ENCODE results near the gene SCGN. TPM values are rescaled to one million over a fixed set of nuclear protein-coding genes. Genes with fewer than 3 reads are reported as not detected.

Gene SCGN
- polyA plus RNA-seq, 2 of the 4 experiments (the other 2 are of a cell fraction): 0.13 to 0.17 TPM

DNA sequence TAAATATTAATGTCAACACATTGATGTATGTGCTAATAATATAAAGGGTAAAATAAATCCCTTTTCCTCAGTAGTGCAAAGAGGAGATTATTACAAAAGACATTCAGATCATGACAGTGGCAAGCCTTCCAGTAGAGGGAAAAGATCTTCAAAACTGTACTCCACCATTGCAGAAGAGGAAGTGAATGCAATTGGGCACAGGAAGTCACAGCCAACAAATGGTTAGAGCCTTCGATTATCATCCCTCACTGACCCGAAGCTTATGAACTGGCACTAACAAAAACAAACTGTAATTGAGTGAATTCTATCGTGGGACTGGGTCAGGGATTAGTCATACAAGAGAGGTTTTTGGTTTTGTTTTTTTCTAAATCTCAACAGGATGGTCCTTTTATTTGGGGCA, 39.3 kb upstream of the SCGN start:
- ATAC-seq: no peak
- POLR2A ChIA-PET: no interaction called here

DNA sequence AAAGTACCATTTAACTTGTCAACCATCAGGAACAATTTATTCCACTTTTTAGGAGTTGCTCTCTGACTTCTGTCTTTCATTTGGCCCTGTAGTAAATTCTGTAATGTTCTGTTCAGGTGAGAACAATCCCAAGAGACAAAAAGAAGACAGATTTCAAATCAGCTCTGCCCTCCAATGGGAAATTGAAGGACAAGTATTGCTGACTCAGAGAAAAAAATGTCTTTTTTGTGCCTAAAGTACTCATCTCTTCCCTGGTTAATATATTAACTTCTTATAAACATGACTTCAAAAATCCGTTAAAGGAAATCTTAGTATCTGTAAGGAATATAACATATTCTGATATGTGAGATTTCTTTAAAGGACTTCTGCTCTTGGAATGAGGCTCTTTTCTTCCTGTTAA, 38.6 kb upstream of the SCGN start:
- Histone ChIP-seq H3K4me3 (no peak overlapping the region), H3K4me2 (no peak overlapping the region), H3K27ac (no peak overlapping the region), H3K4me1 (no peaks in the 10 kb centered on the region), H3K9me3 (no peaks in the 10 kb centered on the region)
- DNase-seq (ENCODE audit: low read depth in 1 of 2, low spot score in 1 of 2) (no peak), ATAC-seq (no peak), FAIRE-seq (no peak)
- WGBS (ENCODE audit: missing lambda C conversion rate): 88% methylated on average over 1 of the region's 1 CpG
- POLR2A ChIA-PET: no interaction called here
- TF ChIP-seq NR3C1 (IDR thresholded peaks at IDR 0.05) (no peak), MAFK (IDR thresholded peaks at IDR 0.05; ENCODE audit: partially characterized antibody) (peak; percentile 79)
- CTCF ChIA-PET: no interaction called here

More for the DNA sequence above, 39.3 kb upstream of the SCGN start:
- H3K4me1 ChIP-seq: no peaks in the 10 kb centered on the region
- CTCF ChIA-PET: no interaction called here
- no peak overlapping the region for H3K4me2 ChIP-seq
- WGBS (ENCODE audit: missing lambda C conversion rate): 91% methylated on average over 3 of the region's 3 CpGs
- H3K9me3 ChIP-seq: no peaks in the 10 kb centered on the region
- TF ChIP-seq ZC3H11A (IDR thresholded peaks at IDR 0.05) (no peak), NR3C1 (IDR thresholded peaks at IDR 0.05) (no peak), HOXB5 (CRISPR knock-in tag; IDR thresholded peaks at IDR 0.05) (no peak), KDM1A (IDR thresholded peaks at IDR 0.05; ENCODE audit: low read depth) (no peak), FOSB (CRISPR knock-in tag; IDR thresholded peaks at IDR 0.05) (no peak), NFE2L2 (conservative IDR thresholded peaks at IDR 0.05; ENCODE audit: low read length) (no peak), EHMT2 (IDR thresholded peaks at IDR 0.05; ENCODE audit: low read depth) (no peak), KDM5A (IDR thresholded peaks at IDR 0.05) (no peak), FOXS1 (CRISPR knock-in tag; IDR thresholded peaks at IDR 0.05) (no peak)
- TF ChIP-seq, protein P1, sequence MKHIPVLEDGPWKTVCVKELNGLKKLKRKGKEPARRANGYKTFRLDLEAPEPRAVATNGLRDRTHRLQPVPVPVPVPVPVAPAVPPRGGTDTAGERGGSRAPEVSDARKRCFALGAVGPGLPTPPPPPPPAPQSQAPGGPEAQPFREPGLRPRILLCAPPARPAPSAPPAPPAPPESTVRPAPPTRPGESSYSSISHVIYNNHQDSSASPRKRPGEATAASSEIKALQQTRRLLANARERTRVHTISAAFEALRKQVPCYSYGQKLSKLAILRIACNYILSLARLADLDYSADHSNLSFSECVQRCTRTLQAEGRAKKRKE (CRISPR knock-in tag; IDR thresholded peaks at IDR 0.05; ENCODE audit: low read depth): no peak
- DNase-seq (ENCODE audit: low read depth in 1 of 2, low spot score in 1 of 2) (no peak), FAIRE-seq (no peak)
- no peak overlapping the region for H3K4me3 ChIP-seq
- no peak overlapping the region for H3K27ac ChIP-seq

DNA sequence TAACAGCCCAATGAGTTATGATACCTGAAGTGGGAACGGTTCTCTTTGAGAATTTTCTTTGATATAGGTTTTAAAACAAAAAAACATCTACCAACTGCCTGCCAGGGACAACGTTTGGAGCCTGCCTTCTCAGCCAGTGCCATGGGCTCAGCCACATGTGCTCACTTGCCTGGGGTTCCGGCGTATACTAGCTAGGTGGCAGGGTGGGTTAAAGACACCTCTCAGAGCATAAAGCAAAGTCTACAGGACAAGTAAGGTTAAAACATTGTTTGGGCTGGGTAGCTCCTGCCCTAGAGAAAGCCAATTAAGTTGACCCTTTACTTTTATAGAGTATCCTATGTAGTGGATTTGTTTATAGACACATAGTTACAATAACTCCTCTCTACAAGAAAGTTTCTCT, 38.0 kb upstream of the SCGN start:
- H3K27ac ChIP-seq: no peak overlapping the region
- H3K4me3 ChIP-seq: no peak overlapping the region
- no peak overlapping the region for H3K4me2 ChIP-seq
- ChIA-PET CTCF (interaction anchor here (1.3 to 1.6 kb wide), 2 partner anchors 104 to 391 kb away, joined by 3 to 4 read pairs; no protein-coding TSS in a partner anchor), POLR2A (no interaction called here)
- WGBS (ENCODE audit: missing lambda C conversion rate): 69% methylated on average over 4 of the region's 4 CpGs
- H3K9me3 ChIP-seq: no peaks in the 10 kb centered on the region
- ATAC-seq (no peak), DNase-seq (ENCODE audit: low read depth in 1 of 2, low spot score in 1 of 2) (no peak), FAIRE-seq (no peak)
- H3K4me1 ChIP-seq: no peaks in the 10 kb centered on the region
- TF ChIP-seq SMC3 (IDR thresholded peaks at IDR 0.05) (no peak), POLR2AphosphoS2 (conservative IDR thresholded peaks at IDR 0.05; ENCODE audit: low read length) (no peak), FOSL2 (IDR thresholded peaks at IDR 0.05) (no peak), FOSL2 (CRISPR knock-in tag; IDR thresholded peaks at IDR 0.05) (no peak), MAZ (IDR thresholded peaks at IDR 0.05; ENCODE audit: borderline replicate concordance, low read depth, low read length) (no peak), NPAS2 (CRISPR knock-in tag; IDR thresholded peaks at IDR 0.05; ENCODE audit: borderline replicate concordance) (no peak), CBX8 (IDR thresholded peaks at IDR 0.05) (no peak), HEYL (CRISPR knock-in tag; IDR thresholded peaks at IDR 0.05) (no peak), RCOR1 (IDR thresholded peaks at IDR 0.05; ENCODE audit: low read depth, low read length) (no peak), MAFK (IDR thresholded peaks at IDR 0.05; ENCODE audit: partially characterized antibody) (no peak)
- TF ChIP-seq, protein P2, sequence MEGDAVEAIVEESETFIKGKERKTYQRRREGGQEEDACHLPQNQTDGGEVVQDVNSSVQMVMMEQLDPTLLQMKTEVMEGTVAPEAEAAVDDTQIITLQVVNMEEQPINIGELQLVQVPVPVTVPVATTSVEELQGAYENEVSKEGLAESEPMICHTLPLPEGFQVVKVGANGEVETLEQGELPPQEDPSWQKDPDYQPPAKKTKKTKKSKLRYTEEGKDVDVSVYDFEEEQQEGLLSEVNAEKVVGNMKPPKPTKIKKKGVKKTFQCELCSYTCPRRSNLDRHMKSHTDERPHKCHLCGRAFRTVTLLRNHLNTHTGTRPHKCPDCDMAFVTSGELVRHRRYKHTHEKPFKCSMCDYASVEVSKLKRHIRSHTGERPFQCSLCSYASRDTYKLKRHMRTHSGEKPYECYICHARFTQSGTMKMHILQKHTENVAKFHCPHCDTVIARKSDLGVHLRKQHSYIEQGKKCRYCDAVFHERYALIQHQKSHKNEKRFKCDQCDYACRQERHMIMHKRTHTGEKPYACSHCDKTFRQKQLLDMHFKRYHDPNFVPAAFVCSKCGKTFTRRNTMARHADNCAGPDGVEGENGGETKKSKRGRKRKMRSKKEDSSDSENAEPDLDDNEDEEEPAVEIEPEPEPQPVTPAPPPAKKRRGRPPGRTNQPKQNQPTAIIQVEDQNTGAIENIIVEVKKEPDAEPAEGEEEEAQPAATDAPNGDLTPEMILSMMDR (IDR thresholded peaks at IDR 0.05): no peak
- TF ChIP-seq, protein P3, sequence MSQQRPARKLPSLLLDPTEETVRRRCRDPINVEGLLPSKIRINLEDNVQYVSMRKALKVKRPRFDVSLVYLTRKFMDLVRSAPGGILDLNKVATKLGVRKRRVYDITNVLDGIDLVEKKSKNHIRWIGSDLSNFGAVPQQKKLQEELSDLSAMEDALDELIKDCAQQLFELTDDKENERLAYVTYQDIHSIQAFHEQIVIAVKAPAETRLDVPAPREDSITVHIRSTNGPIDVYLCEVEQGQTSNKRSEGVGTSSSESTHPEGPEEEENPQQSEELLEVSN (IDR thresholded peaks at IDR 0.05; ENCODE audit: borderline replicate concordance, low read depth): no peak
